Body of pancreas (tissue), 4 donors: Measurements from ENCODE around the gene MTA3. TPM values are rescaled to one million over a fixed set of nuclear protein-coding genes. Genes with fewer than 3 reads are reported as not detected.

Source experiments
- ATAC-seq: fragments of 150-250 bp; one replicate; pipeline ENCODE4 v1.9.1; 2016
- DNase-seq, 4 donors: peaks; one replicate each; pipeline ENCODE4 v3.0.0-alpha.2; 2019
- H3K27ac ChIP-seq, 4 donors: fragments of 200-600 bp; sonication (generic); 1 replicate in 3 of 4; 2 replicates in 1 of 4; pipeline versions ENCODE4 v1.5.1 to v1.6.1; 2016 to 2019; ENCODE audit warnings: mild to moderate bottlenecking in 1 of 4, mixed read lengths in 1 of 4, moderate library complexity in 1 of 4
- H3K27me3 ChIP-seq, 2 donors: fragments of 200-600 bp; sonication (generic); one replicate each; pipeline ENCODE4 v1.6.0; 2016; ENCODE audit warnings: mild to moderate bottlenecking in 1 of 2
- H3K36me3 ChIP-seq, 2 donors: fragments of 200-600 bp; sonication (generic); replicated peaks in 1 of 2; 2 replicates each; pipeline ENCODE4 v1.5.1; 2016; ENCODE audit warnings: low read depth in 2 of 2; ENCODE audit not compliant: insufficient read depth in 1 of 2
- H3K4me1 ChIP-seq: fragments of 200-600 bp; sonication (generic); one replicate; pipeline ENCODE4 v1.6.0; 2016
- H3K4me3 ChIP-seq, 2 donors: fragments of 200-600 bp; sonication (generic); 1 replicate in 1 of 2; 2 replicates in 1 of 2; pipeline ENCODE4 v1.5.1; 2016 to 2019
- H3K9me3 ChIP-seq, 3 donors: fragments of 200-600 bp; sonication (generic); 1 replicate in 2 of 3; 2 replicates in 1 of 3; pipeline ENCODE4 v1.5.1; 2016
- CTCF ChIP-seq, 7 experiments: fragments of 450-650 bp in 4 of 7; fragments of 200-600 bp in 3 of 7; sonication (generic) in 3 of 7; IDR thresholded peaks; one replicate each; pipeline ENCODE4 v1.5.1; 2016 to 2019; ENCODE audit warnings: antibody characterized with exemption in 7 of 7
- POLR2A ChIP-seq, 3 donors: fragments of 450-650 bp; IDR thresholded peaks; one replicate each; pipeline ENCODE4 v1.6.1; 2016; ENCODE audit warnings: antibody characterized with exemption in 3 of 3, mild to moderate bottlenecking in 2 of 3
- WGBS, 2 donors: methylation state at CpG; one replicate each; pipeline ENCODE4 v1.1.5; 2017; 5-methylcytosine and 5-hydroxymethylcytosine counted together
- intact Hi-C: fragments of 100-400 bp; cut with DNase I; formaldehyde crosslinking; loops from one replicate; pipeline ENCODE4 v1.15.1; 2023
- total RNA-seq, 2 donors: library from RNA; depleted of rRNA; stranded (reverse); fragments of >200 nt; gene quantifications; one replicate each; pipeline ENCODE4 v1.1.0, GENCODE V29; 2016

MTA3 gene
- total RNA-seq, 2 donors from 2014 or later = 23.1 to 31.1 TPM

- WGBS, 2 donors = 96 to 100% methylated on average over 4 of the region's 4 CpGs
- no peaks in the 10 kb centered on the region for H3K36me3 ChIP-seq
- intact Hi-C loops = no loop called here
- TF ChIP-seq POLR2A (IDR thresholded peaks at IDR 0.05) (no peak), CTCF (IDR thresholded peaks at IDR 0.05) (no peak)
- H3K27ac ChIP-seq = no peak overlapping the region
- ATAC-seq (no peak), DNase-seq (no peak)
- H3K9me3 ChIP-seq = no peaks in the 10 kb centered on the region
- no peaks in the 10 kb centered on the region for H3K27me3 ChIP-seq
- H3K4me1 ChIP-seq = no peaks in the 10 kb centered on the region
- H3K4me3 ChIP-seq = no peak overlapping the region
These were observed 19.2 kb downstream of the MTA3 start for GRCh38 chr2:42587526-42588117.

GRCh38 chr2:42588121-42588520 is 19.7 kb downstream of the MTA3 start:
- no peaks in the 10 kb centered on the region for H3K36me3 ChIP-seq

GRCh38 chr2:42590176-42590575 is 21.7 kb downstream of the MTA3 start:
- Histone ChIP-seq H3K9me3 (no peaks in the 10 kb centered on the region), H3K4me1 (no peaks in the 10 kb centered on the region), H3K36me3 (no peaks in the 10 kb centered on the region), H3K27ac (no peak overlapping the region), H3K4me3 (no peak overlapping the region), H3K27me3 (no peaks in the 10 kb centered on the region)
- intact Hi-C loops = no loop called here
- DNase-seq (no peak), ATAC-seq (no peak)
- TF ChIP-seq CTCF (IDR thresholded peaks at IDR 0.05) = no peak
- TF ChIP-seq POLR2A (IDR thresholded peaks at IDR 0.05) = no peak
- 84 to 88% methylated on average over 2 of the region's 2 CpGs for WGBS, 2 donors

More at GRCh38 chr2:42588121-42588520, 19.7 kb downstream of the MTA3 start:
- Histone ChIP-seq H3K4me1 (no peaks in the 10 kb centered on the region), H3K27ac (no peak overlapping the region), H3K27me3 (no peaks in the 10 kb centered on the region), H3K9me3 (no peaks in the 10 kb centered on the region), H3K4me3 (no peak overlapping the region)
- ATAC-seq (no peak), DNase-seq (no peak)
- intact Hi-C loops = no loop called here
- no peak for TF ChIP-seq CTCF (IDR thresholded peaks at IDR 0.05)
- 94 to 100% methylated on average over 1 of the region's 1 CpG for WGBS, 2 donors

- H3K9me3 ChIP-seq = no peaks in the 10 kb centered on the region
- no peak overlapping the region for H3K27ac ChIP-seq
- H3K36me3 ChIP-seq = no peaks in the 10 kb centered on the region
- no peak overlapping the region for H3K4me3 ChIP-seq
- 82 to 85% methylated on average over 5 of the region's 5 CpGs for WGBS, 2 donors
- no peaks in the 10 kb centered on the region for H3K27me3 ChIP-seq
- TF ChIP-seq POLR2A (IDR thresholded peaks at IDR 0.05) (no peak), CTCF (IDR thresholded peaks at IDR 0.05) (no peak)
- peaks cover 4% of the 10 kb centered on the region for H3K4me1 ChIP-seq
- DNase-seq (no peak), ATAC-seq (no peak)
- intact Hi-C loops = no loop called here
These were observed 24.9 kb downstream of the MTA3 start for GRCh38 chr2:42593282-42593681.

GRCh38 chr2:42598656-42599055 is 30.2 kb downstream of the MTA3 start:
- Histone ChIP-seq H3K9me3 (no peaks in the 10 kb centered on the region), H3K4me3 (no peak overlapping the region), H3K4me1 (peaks cover 7% of the 10 kb centered on the region), H3K36me3 (no peaks in the 10 kb centered on the region), H3K27ac (no peak overlapping the region), H3K27me3 (no peaks in the 10 kb centered on the region)
- ATAC-seq = no peak
- TF ChIP-seq POLR2A (IDR thresholded peaks at IDR 0.05) = no peak
- intact Hi-C loops = no loop called here
- WGBS, 2 donors = 63 to 64% methylated on average over 2 of the region's 2 CpGs
- DNase-seq = no peak
